Testis (tissue), 3 donors: ENCODE data around the gene CGB5. TPM values are rescaled to one million over a fixed set of nuclear protein-coding genes. Genes with fewer than 3 reads are reported as not detected.
"Not testable (repeated sequence)": the region's sequence is repeated elsewhere in the genome, so short reads cannot be mapped to it uniquely, and the experiment has no call there.

Experiments used
- DNase-seq: peaks from one replicate; pipeline ENCODE4 v3.0.0-alpha.2; 2019
- H3K27ac ChIP-seq, 2 donors: fragments of 200-600 bp; sonication (generic); one replicate each; pipeline ENCODE4 v1.5.1; 2019
- H3K27me3 ChIP-seq: fragments of 200-600 bp; sonication (generic); one replicate; pipeline ENCODE4 v1.5.1; 2019
- H3K36me3 ChIP-seq: fragments of 200-600 bp; sonication (generic); one replicate; pipeline ENCODE4 v1.5.1; 2017; ENCODE audit warnings: low read depth; ENCODE audit errors: missing control alignments
- H3K4me1 ChIP-seq: fragments of 200-600 bp; sonication (generic); one replicate; pipeline ENCODE4 v1.5.1; 2019
- H3K4me3 ChIP-seq, 2 donors: fragments of 200-600 bp; sonication (generic); one replicate each; pipeline ENCODE4 v1.5.1; 2017 to 2019
- H3K9me3 ChIP-seq: fragments of 200-600 bp; sonication (generic); one replicate; pipeline ENCODE4 v1.5.1; 2017
- POLR2A ChIP-seq: fragments of 450-650 bp; IDR thresholded peaks from one replicate; pipeline ENCODE4 v1.6.1; 2017; ENCODE audit warnings: antibody characterized with exemption, mild to moderate bottlenecking, moderate library complexity
- WGBS, 2 donors: methylation state at CpG; one replicate each; pipeline ENCODE4 v1.1.5; 2018; 5-methylcytosine and 5-hydroxymethylcytosine counted together
- intact Hi-C: fragments of 100-400 bp; cut with DNase I; formaldehyde crosslinking; loops from one replicate; pipeline ENCODE4 v1.15.1; 2023; ENCODE audit warnings: low total_unique reads
- polyA plus RNA-seq: library from polyadenylated mRNA; stranded (reverse); fragments of 350-450 nt; fragmentation: Illumina TruSeq; extraction: RNeasy Lipid Tissue Mini Kit (QIAGEN cat#74804); gene quantifications from one replicate; pipeline ENCODE4 v1.2.3, GENCODE V29; 2014; ENCODE audit warnings: low read depth, low replicate concordance; ENCODE audit not compliant: insufficient read depth
- total RNA-seq, 2 donors: library from RNA; depleted of rRNA; stranded (reverse); fragments of >200 nt; gene quantifications; one replicate each; pipeline ENCODE4 v1.2.3, GENCODE V29; 2016
- TF ChIP-seq, protein P1 (sequence below), 3 experiments: fragments of 450-650 bp in 2 of 3; fragments of 200-600 bp in 1 of 3; sonication (generic) in 1 of 3; IDR thresholded peaks; one replicate each; pipeline ENCODE4 v1.5.1; 2016 to 2019; ENCODE audit warnings: antibody characterized with exemption in 3 of 3, mild to moderate bottlenecking in 2 of 3, moderate library complexity in 1 of 3

Gene CGB5
- total and polyA plus RNA-seq, 3 donors from 2014 or later = 2.4 TPM; not detected in 2

DNA sequence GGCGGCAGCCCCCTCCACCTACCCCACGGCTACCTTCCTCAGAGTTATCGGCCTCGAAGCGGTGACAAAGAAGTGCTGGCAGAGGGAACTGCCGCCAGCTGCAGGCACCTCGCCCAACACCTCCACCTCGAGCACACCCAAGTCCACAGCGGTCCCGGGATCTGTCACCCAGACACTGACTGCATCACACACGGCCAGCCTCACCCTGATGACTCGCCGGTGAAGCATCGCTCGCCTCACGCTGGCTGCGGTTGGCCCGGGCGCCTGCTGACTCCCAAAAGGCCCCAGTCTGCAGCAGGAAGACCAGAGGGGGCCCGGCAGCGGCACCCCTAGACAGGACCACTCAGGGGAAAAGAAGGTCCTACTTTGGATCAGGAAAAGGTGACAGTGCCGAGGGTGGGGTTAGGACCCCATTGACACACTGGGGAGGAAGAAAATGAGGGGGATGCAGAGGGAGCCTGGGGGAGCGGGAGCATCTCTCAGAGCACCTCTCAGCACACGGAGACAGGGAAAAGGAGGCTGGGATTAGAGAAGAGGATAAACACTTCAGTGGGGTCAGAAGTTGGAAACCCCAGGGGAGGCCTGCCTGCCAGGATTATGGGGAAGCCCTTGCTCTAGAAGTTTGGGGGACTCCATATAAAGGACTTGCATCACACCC lies 6.9 kb downstream of the CGB5 start:
- 83 to 85% methylated on average over 4 to 24 of the region's 24 CpGs for WGBS, 2 donors
- H3K27me3 ChIP-seq, H3K9me3 ChIP-seq, H3K27ac ChIP-seq, intact Hi-C loops, H3K4me1 ChIP-seq, DNase-seq, H3K4me3 ChIP-seq, H3K36me3 ChIP-seq: not testable (repeated sequence)

DNA sequence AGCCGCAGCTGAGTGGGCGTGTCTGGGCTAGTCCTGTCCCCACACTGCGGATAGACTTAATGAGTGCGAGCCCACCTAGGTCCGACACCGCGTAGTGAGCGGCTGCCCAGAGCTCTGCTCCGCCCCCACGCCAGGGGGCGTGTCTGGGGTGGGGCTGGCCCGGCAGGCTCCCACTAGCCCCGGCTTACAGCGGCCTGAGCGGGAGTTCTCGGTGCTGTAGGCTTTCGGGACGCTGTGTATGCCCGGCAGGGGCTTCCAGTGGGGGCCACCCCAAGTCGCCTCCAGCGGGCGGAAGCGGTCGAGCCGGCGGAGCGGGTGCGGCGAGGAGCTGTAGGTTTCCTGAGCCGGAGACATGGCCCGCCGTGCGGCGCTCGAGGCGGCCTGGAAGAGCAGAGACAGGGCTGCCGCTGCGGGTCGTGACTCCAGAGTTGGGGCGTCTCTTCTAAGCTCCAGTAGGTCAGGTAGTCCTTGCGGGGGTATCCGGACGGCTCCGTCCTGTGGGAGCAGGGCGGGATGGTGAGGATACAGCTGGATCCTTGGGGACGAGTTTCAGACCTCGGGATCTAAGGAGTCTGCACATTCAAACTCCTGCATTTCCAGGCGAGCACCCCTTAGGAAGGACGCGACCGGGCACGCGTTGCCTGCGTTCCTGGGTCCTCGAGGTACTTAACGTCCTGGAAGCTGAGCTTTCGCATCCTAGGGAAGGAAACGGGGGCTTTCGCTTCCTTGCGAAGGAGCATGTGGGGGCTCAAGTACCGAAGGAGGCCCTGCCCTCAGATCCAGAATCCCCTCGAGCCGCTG lies 12.7 kb downstream of the CGB5 start:
- DNase-seq = peak; percentile 71
- Histone ChIP-seq H3K9me3 (no peaks in the 10 kb centered on the region), H3K27me3 (no peaks in the 10 kb centered on the region), H3K4me3 (peak overlapping the region; percentile 49 to 61), H3K4me1 (peaks cover 14% of the 10 kb centered on the region), H3K27ac (no peak overlapping the region), H3K36me3 (no peaks in the 10 kb centered on the region)
- TF ChIP-seq POLR2A = no peak
- TF ChIP-seq, protein P1, sequence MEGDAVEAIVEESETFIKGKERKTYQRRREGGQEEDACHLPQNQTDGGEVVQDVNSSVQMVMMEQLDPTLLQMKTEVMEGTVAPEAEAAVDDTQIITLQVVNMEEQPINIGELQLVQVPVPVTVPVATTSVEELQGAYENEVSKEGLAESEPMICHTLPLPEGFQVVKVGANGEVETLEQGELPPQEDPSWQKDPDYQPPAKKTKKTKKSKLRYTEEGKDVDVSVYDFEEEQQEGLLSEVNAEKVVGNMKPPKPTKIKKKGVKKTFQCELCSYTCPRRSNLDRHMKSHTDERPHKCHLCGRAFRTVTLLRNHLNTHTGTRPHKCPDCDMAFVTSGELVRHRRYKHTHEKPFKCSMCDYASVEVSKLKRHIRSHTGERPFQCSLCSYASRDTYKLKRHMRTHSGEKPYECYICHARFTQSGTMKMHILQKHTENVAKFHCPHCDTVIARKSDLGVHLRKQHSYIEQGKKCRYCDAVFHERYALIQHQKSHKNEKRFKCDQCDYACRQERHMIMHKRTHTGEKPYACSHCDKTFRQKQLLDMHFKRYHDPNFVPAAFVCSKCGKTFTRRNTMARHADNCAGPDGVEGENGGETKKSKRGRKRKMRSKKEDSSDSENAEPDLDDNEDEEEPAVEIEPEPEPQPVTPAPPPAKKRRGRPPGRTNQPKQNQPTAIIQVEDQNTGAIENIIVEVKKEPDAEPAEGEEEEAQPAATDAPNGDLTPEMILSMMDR (IDR thresholded peaks at IDR 0.05) = peak in 2 of 3 experiments; percentile 34 to 40
- intact Hi-C loops = no loop called here
- WGBS, 2 donors = 0 to 2% methylated on average over 1 to 50 of the region's 63 CpGs

DNA sequence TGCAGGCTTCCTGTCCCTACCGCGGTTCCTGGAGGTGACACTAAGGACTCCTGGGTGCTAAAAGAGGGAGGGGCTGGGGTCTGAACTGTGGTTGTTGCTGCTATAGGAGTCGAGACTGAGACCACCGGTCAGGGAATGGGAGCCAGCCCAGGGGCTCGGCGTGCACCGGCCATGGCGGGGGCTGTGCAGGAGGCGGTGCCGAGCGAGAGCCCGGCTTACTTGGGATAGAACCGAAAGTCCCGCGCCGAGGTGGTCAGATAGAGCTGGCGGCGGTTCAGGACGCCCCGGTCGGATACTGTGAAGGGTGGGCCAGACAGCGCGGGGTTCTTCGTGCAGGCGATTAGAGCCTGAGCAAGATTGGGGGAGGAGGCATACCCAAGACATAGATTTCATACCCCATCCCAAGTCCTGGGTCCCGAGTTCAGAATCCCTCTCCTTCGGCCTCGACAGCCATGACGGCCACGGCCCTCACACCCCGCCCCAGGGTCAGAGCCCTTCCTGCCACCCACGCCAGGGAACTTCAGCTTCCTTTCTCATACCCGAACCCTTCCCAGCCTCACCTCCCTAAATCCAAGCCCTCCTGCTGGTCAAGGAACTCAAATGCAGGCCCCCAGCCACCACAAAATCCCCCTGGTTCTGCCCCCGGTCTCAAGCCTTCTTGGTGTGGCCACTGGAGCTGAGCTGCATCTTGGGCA lies 13.4 kb downstream of the CGB5 start:
- H3K4me3 ChIP-seq = peak overlapping the region; percentile 49 to 61
- H3K27me3 ChIP-seq, H3K27ac ChIP-seq, H3K9me3 ChIP-seq, intact Hi-C loops, H3K36me3 ChIP-seq, DNase-seq: not testable (repeated sequence)
- H3K4me1 ChIP-seq = peaks cover 14% of the 10 kb centered on the region
- 4% methylated on average over 9 to 34 of the region's 34 CpGs for WGBS, 2 donors

DNA sequence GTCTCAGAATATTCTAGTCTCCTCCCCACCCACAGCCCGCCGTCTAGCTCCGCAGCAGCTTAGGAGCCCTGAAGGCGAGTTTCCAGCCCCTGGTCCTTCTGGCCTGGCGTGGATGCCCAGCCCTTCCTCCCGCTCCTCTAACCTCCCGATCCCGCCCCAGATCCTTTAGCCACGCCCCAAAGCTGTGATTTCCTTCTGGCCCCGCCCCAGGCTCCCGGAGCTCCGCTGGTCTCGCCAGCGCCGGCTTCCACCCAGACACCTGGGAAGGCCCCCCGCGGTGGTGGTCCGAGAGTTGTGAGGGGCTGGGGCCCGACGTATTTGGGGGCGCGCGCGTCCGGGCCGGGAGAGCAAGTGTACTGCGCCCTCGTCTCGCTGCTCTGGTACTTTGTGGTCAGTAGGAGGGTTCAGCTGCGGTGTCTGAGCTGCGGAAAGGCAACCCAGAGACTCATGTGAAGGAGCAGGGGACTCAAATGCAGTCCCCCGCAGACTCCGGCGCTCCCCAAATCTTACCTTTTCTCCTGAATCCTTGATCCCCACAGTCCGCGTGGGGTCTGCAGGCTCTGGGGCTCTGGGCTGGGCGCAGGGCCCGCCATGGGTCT lies 14.1 kb downstream of the CGB5 start, which contains the start of gene CGB7:
TSS of gene CGB7 (minus strand) at position 114 of the 599 bp plus-strand sequence. CDS start 2,374 bp downstream, outside the sequence.
- no peaks in the 10 kb centered on the region for H3K36me3 ChIP-seq
- TF ChIP-seq POLR2A = no peak
- TF ChIP-seq, protein P1 (IDR thresholded peaks at IDR 0.05) = no peak
- no peaks in the 10 kb centered on the region for H3K9me3 ChIP-seq
- WGBS, 2 donors = 5 to 8% methylated on average over 23 to 38 of the region's 38 CpGs
- H3K27ac ChIP-seq = no peak within 1 kb of the TSS
- H3K27me3 ChIP-seq = no peaks in the 10 kb centered on the region
- H3K4me3 ChIP-seq = peak within 1 kb of the TSS; percentile 49 to 61
- peak; percentile 70 for DNase-seq
- peaks cover 14% of the 10 kb centered on the region for H3K4me1 ChIP-seq
- intact Hi-C loops = no loop called here

DNA sequence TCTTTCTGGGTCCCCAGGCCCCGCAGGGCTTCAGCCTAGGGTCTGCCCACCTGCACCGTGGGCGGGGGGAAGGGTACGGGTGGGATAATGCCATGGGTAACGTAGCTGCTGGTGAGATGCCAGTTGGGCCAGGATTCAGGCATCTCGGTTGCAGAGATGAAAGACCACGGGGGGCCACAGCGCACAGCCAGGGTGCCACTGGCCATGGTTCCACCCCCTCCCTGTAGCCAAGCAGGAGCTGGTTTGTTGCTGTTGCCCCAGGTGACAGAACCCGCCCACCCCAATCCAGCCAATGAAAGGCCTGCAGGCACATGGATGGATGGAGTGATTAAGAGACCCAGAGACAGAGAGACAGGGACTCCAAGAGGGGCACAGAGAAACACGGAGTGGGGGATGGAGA lies 14.9 kb downstream of the CGB5 start:
- Histone ChIP-seq H3K4me3 (no peak overlapping the region), H3K27me3 (no peaks in the 10 kb centered on the region), H3K4me1 (peaks cover 14% of the 10 kb centered on the region), H3K27ac (no peak overlapping the region), H3K36me3 (no peaks in the 10 kb centered on the region), H3K9me3 (no peaks in the 10 kb centered on the region)
- intact Hi-C loops = no loop called here
- WGBS, 2 donors = 30 to 53% methylated on average over 10 of the region's 10 CpGs
- TF ChIP-seq POLR2A = no peak
- TF ChIP-seq, protein P1 (IDR thresholded peaks at IDR 0.05) = no peak
- no peak for DNase-seq
